Endodermal cell (in vitro differentiated cells): Measurements from ENCODE around the gene PRKAG2. TPM values are rescaled to one million over a fixed set of nuclear protein-coding genes. Genes with fewer than 3 reads are reported as not detected.

ENCODE experiments used
- DNase-seq: peaks from one replicate; pipeline ENCODE4 v3.0.0-alpha.2; 2017
- H3K27ac ChIP-seq: 2 replicates; pipeline ENCODE4 v1.5.1; 2013; ENCODE audit warnings: mild to moderate bottlenecking, low read depth, low read length, moderate library complexity
- H3K27me3 ChIP-seq: 2 replicates; pipeline ENCODE4 v1.6.1; 2013; ENCODE audit warnings: mild to moderate bottlenecking, low read length, moderate library complexity; ENCODE audit not compliant: insufficient read depth, control insufficient read depth, poor library complexity, severe bottlenecking
- H3K36me3 ChIP-seq: 2 replicates; pipeline ENCODE4 v1.7.0; 2013; ENCODE audit warnings: mild to moderate bottlenecking, low read length, moderate library complexity; ENCODE audit not compliant: control insufficient read depth, insufficient read depth
- H3K4me1 ChIP-seq: one replicate; pipeline ENCODE4 v1.7.0; 2013; ENCODE audit warnings: low read length; ENCODE audit not compliant: control insufficient read depth, insufficient read depth
- H3K4me3 ChIP-seq: 2 replicates; pipeline ENCODE4 v1.5.1; 2013; ENCODE audit warnings: mild to moderate bottlenecking, low read length, moderate library complexity
- H3K9ac ChIP-seq: 2 replicates; pipeline ENCODE4 v1.6.1; 2013; ENCODE audit warnings: mild to moderate bottlenecking, low read length, moderate library complexity; ENCODE audit not compliant: poor library complexity, severe bottlenecking; ENCODE audit errors: extremely low read depth
- H3K9me3 ChIP-seq: 2 replicates; pipeline ENCODE4 v1.6.1; 2013; ENCODE audit warnings: mild to moderate bottlenecking, low read length, moderate library complexity; ENCODE audit not compliant: control insufficient read depth
- H3K27ac Mint-ChIP-seq: 2 replicates; pipeline ENCODE4 v1.8.0; 2020; ENCODE audit warnings: mixed read lengths
- H3K27me3 Mint-ChIP-seq: 2 replicates; pipeline ENCODE4 v1.8.0; 2021; ENCODE audit warnings: mild to moderate bottlenecking, mixed read lengths; ENCODE audit not compliant: insufficient read depth
- H3K36me3 Mint-ChIP-seq: 2 replicates; pipeline ENCODE4 v1.8.0; 2020; ENCODE audit warnings: low read depth, mixed read lengths
- H3K4me1 Mint-ChIP-seq: 2 replicates; pipeline ENCODE4 v1.8.0; 2020; ENCODE audit warnings: mixed read lengths
- H3K4me3 Mint-ChIP-seq: 2 replicates; pipeline ENCODE4 v1.8.0; 2020; ENCODE audit warnings: mild to moderate bottlenecking, moderate library complexity, mixed read lengths
- H3K9me3 Mint-ChIP-seq: 2 replicates; pipeline ENCODE4 v1.8.0; 2020; ENCODE audit warnings: mild to moderate bottlenecking, mixed read lengths
- CTCF ChIP-seq: fragments of 200-600 bp; sonication (generic); conservative IDR thresholded peaks from 2 replicates; pipeline ENCODE4 v1.5.0; 2021; ENCODE audit warnings: antibody characterized with exemption, mild to moderate bottlenecking
- WGBS, 2 experiments: methylation state at CpG; one replicate each; pipeline versions ENCODE4 v1.1.5 to v1.1.7; 2013; ENCODE audit warnings: missing lambda C conversion rate in 2 of 2, mixed read lengths in 1 of 2; ENCODE audit not compliant: insufficient coverage in 1 of 2, insufficient read length in 1 of 2; 5-methylcytosine and 5-hydroxymethylcytosine counted together
- total RNA-seq, 2 donors: library from RNA; stranded (reverse); fragmentation: NEBNext Ultra II Directional in 1 of 2; extraction: Animal tissue kit (Norgen Biotek cat#: 25700) in 1 of 2; gene quantifications; 2 replicates in 1 of 2; 3 replicates in 1 of 2; pipeline ENCODE4 v1.2.1, GENCODE V29; 2021

The PRKAG2 gene
- total RNA-seq, 2 donors from 2014 or later: 17.2 to 20.7 TPM

GRCh38 chr7:151852486-151853396, 24.2 kb downstream of the PRKAG2 start:
- H3K27ac ChIP-seq: no peak overlapping the region
- Mint-ChIP-seq H3K4me1 (peaks cover 4% of the 10 kb centered on the region), H3K27ac (no peak overlapping the region), H3K27me3 (no peaks in the 10 kb centered on the region), H3K9me3 (no peaks in the 10 kb centered on the region), H3K36me3 (no peaks in the 10 kb centered on the region), H3K4me3 (no peak overlapping the region)
- no peaks in the 10 kb centered on the region for H3K9me3 ChIP-seq
- no peak for TF ChIP-seq CTCF
- H3K9ac ChIP-seq: no peak overlapping the region
- no peak for DNase-seq
- H3K27me3 ChIP-seq: no peaks in the 10 kb centered on the region
- H3K36me3 ChIP-seq: no peaks in the 10 kb centered on the region
- no peaks in the 10 kb centered on the region for H3K4me1 ChIP-seq
- H3K4me3 ChIP-seq: no peak overlapping the region
- WGBS, 2 experiments: 87 to 92% methylated on average over 12 to 19 of the region's 19 CpGs

- H3K27ac ChIP-seq: no peak overlapping the region
- DNase-seq: no peak
- peaks cover 4% of the 10 kb centered on the region for H3K4me1 Mint-ChIP-seq
- no peaks in the 10 kb centered on the region for H3K36me3 ChIP-seq
- WGBS, 2 experiments: 87 to 91% methylated on average over 8 to 13 of the region's 13 CpGs
- no peaks in the 10 kb centered on the region for H3K27me3 Mint-ChIP-seq
- no peaks in the 10 kb centered on the region for H3K27me3 ChIP-seq
- no peak for TF ChIP-seq CTCF
- H3K4me3 ChIP-seq: no peak overlapping the region
- no peak overlapping the region for H3K4me3 Mint-ChIP-seq
- H3K9me3 Mint-ChIP-seq: no peaks in the 10 kb centered on the region
- H3K9ac ChIP-seq: no peak overlapping the region
- H3K36me3 Mint-ChIP-seq: no peaks in the 10 kb centered on the region
- H3K27ac Mint-ChIP-seq: no peak overlapping the region
- H3K9me3 ChIP-seq: no peaks in the 10 kb centered on the region
- no peaks in the 10 kb centered on the region for H3K4me1 ChIP-seq
Observed at GRCh38 chr7:151851782-151852181, 25.1 kb downstream of the PRKAG2 start.

- Histone ChIP-seq H3K9ac (no peak overlapping the region), H3K4me1 (no peaks in the 10 kb centered on the region), H3K4me3 (no peak overlapping the region), H3K9me3 (no peaks in the 10 kb centered on the region), H3K36me3 (no peaks in the 10 kb centered on the region), H3K27me3 (no peaks in the 10 kb centered on the region), H3K27ac (no peak overlapping the region)
- no peak overlapping the region for H3K4me3 Mint-ChIP-seq
- no peaks in the 10 kb centered on the region for H3K9me3 Mint-ChIP-seq
- no peaks in the 10 kb centered on the region for H3K27me3 Mint-ChIP-seq
- H3K27ac Mint-ChIP-seq: no peak overlapping the region
- WGBS, 2 experiments: 88 to 93% methylated on average over 14 to 16 of the region's 16 CpGs
- peaks cover 4% of the 10 kb centered on the region for H3K4me1 Mint-ChIP-seq
- no peaks in the 10 kb centered on the region for H3K36me3 Mint-ChIP-seq
- no peak for DNase-seq
- no peak for TF ChIP-seq CTCF
Observed at GRCh38 chr7:151851145-151851751, 25.7 kb downstream of the PRKAG2 start.
